H1 (cell line): ENCODE data around the gene SLC2A4. TPM values are rescaled to one million over a fixed set of nuclear protein-coding genes. Genes with fewer than 3 reads are reported as not detected.

Source experiments
- RXRA ChIP-seq: IDR thresholded peaks from 2 replicates; pipeline ENCODE4 v1.6.1; 2011; ENCODE audit warnings: low read depth, mild to moderate bottlenecking, low read length, moderate library complexity; ENCODE audit not compliant: insufficient read depth
- polyA plus RNA-seq, 7 experiments: library from polyadenylated mRNA; depleted of rRNA in 3 of 7; stranded (reverse) in 5 of 7; unstranded in 2 of 7; fragments of >200 nt in 5 of 7; fragments of 200-250 nt in 2 of 7; gene quantifications; 1 replicate in 5 of 7; 2 replicates in 1 of 7; 4 replicates in 1 of 7; pipeline versions ENCODE4 v1.2.1 to v1.2.3, GENCODE V29; 2011 to 2013; ENCODE audit warnings: missing spikeins in 2 of 7, mixed read lengths in 2 of 7
- total RNA-seq: library from RNA; stranded (reverse); fragmentation: NEBNext Ultra II Directional; extraction: Animal tissue kit (Norgen Biotek cat#: 25700); gene quantifications from 2 replicates; pipeline ENCODE4 v1.2.1, GENCODE V29; 2021

SLC2A4 gene
- total and polyA plus RNA-seq, 2 of the 8 experiments (the other 6 are each of a cell fraction or from before 2014, with no cell fraction given), result 5.7 to 6.9 TPM

DNA sequence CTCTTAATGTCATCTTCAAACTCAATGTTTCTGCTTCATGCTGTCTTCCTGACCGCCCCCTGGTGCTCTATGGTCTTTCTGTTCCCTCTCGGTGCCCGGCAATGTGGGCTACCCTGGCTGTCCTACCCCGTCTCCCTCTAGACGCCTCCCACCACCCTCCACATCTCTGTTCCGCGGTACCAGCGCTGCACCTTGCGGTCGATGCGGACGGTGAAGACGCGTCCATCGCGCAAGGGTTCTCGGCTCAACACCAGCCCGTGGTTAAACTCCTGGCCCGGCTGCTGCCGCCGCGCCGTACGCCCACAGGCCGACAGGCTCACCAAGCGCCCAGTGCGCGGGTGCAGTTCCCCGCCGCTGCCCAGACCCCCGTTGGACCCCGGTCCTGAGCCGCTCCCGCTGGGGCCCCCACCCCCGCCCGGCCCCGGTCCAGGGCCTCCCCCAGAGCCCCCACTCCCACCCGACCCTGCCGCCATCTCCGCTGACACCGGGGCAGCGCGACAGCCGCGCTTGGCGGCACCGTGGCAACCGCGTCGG, 47.4 kb downstream of the SLC2A4 start, which contains the start of gene NEURL4 (continued):
- TF ChIP-seq RXRA, result no peak
